Right lobe of liver (tissue), 6 donors: ENCODE measurements around the gene ATAT1. TPM values are rescaled to one million over a fixed set of nuclear protein-coding genes. Genes with fewer than 3 reads are reported as not detected.

ENCODE experiments used
- ATAC-seq, 4 donors: fragments of 200-7000 bp; cut with Tn5 transposase; one replicate each; pipeline ENCODE4 v1.9.1; 2020; ENCODE audit warnings: mild to moderate bottlenecking in 4 of 4, moderate library complexity in 4 of 4
- DNase-seq, 3 donors: peaks; one replicate each; pipeline ENCODE4 v3.0.0-alpha.2; 2020
- H3K27ac ChIP-seq, 3 donors: fragments of 200-600 bp; one replicate each; pipeline ENCODE4 v1.8.0; 2022
- H3K27me3 ChIP-seq, 2 donors: fragments of 200-600 bp; one replicate each; pipeline ENCODE4 v1.8.0; 2022
- H3K36me3 ChIP-seq, 4 donors: fragments of 200-600 bp; sonication (generic) in 1 of 4; one replicate each; pipeline versions ENCODE4 v1.5.1 to v1.8.0; 2017 to 2022; ENCODE audit warnings: control low read depth in 1 of 4
- H3K4me1 ChIP-seq, 4 donors: fragments of 200-600 bp; sonication (generic) in 1 of 4; one replicate each; pipeline versions ENCODE4 v1.5.1 to v1.8.0; 2017 to 2022; ENCODE audit warnings: control low read depth in 1 of 4
- H3K4me3 ChIP-seq, 3 donors: fragments of 200-600 bp; one replicate each; pipeline ENCODE4 v1.8.0; 2022
- H3K9me3 ChIP-seq, 4 donors: fragments of 200-600 bp; sonication (generic) in 1 of 4; one replicate each; pipeline versions ENCODE4 v1.5.1 to v1.8.0; 2017 to 2022; ENCODE audit warnings: control low read depth in 1 of 4
- POLR2A ChIP-seq: fragments of 450-650 bp; IDR thresholded peaks from one replicate; pipeline ENCODE4 v1.6.1; 2017; ENCODE audit warnings: antibody characterized with exemption, mild to moderate bottlenecking
- WGBS: methylation state at CpG from one replicate; pipeline ENCODE4 v1.1.6; 2018; ENCODE audit warnings: low coverage, low lambda C conversion rate; ENCODE audit not compliant: insufficient coverage; ENCODE audit errors: missing lambda C conversion rate; 5-methylcytosine and 5-hydroxymethylcytosine counted together
- intact Hi-C, 2 donors: fragments of 100-400 bp; cut with DNase I; formaldehyde crosslinking; loops; one replicate each; pipeline versions ENCODE4 v1.11.2 to v1.14.1; 2022
- total RNA-seq, 6 experiments: library from RNA; depleted of rRNA in 2 of 6; stranded (reverse); fragments of >200 nt in 2 of 6; fragmentation: NEBNext Ultra II Directional in 3 of 6; extraction: Animal tissue kit (Norgen Biotek cat#: 25700) in 3 of 6; gene quantifications; one replicate each; pipeline versions ENCODE4 v1.1.0 to v1.2.4, GENCODE V29; 2016 to 2023
- TF ChIP-seq, protein P1 (sequence below), 4 donors: fragments of 200-600 bp in 3 of 4; fragments of 450-650 bp in 1 of 4; IDR thresholded peaks; one replicate each; pipeline versions ENCODE4 v1.5.1 to v1.8.0; 2016 to 2022; ENCODE audit warnings: antibody characterized with exemption in 4 of 4, mild to moderate bottlenecking in 2 of 4
- donor health status: DM: no; HTN: yes; CAD: no.
- donor health status: DM: no; HTN: no; CAD: no.
- donor health status: DM: no; HTN: no; CAD: no.
- donor health status: DM: no; HTN: yes; CAD: no.
- donor health status: DM: no; HTN: yes; CAD: no.

The ATAT1 gene
- total RNA-seq, 6 experiments from 2014 or later = 2.4 to 6.6 (median 4.4) TPM

DNA sequence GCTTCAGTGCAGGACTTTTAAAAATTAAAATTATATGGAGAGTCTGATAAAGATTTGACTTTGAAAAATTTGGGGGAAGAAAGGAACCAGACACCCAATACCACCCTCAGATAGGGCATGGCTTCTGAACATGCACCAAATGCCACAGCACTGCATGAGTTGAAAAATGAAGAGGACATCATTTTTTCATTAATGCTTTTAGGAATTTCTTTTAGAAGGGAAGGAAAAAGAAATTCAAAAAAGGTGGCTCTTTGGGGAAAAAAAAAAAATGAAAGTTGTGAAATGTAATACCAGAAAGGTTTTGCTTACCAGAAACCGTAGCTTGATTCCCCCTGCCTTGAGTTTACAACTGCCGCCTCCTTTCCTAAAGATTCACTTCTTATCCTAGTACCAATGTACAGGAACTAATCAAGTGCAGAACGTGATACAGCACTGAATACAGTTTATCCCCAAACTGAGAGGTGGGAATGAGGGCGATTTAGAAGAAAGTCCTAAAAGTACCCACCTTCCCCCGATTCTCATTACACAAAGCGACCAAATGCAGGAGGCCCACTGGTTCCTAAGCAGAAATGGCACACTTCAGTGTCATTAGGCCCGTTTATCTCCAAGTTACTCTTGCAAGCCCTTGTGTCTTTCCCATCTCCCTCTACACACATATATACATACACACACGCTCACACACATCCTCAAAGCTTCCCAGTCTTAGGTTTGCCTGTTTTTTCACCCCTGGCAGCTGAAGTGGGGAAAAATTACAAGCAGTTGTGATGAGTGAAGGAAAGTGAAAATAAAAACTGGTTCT, 12.4 kb upstream of the ATAT1 start:
- ATAC-seq (no peak), DNase-seq (no peak)
- Histone ChIP-seq H3K36me3 (peaks cover 0 to 16% (median 9%) of the 10 kb centered on the region in 4 donors), H3K27me3 (no peaks in the 10 kb centered on the region), H3K27ac (peak overlapping the region; percentile 88 to 96 (median 92)), H3K4me1 (peaks cover 0 to 14% (median 6%) of the 10 kb centered on the region in 4 donors), H3K4me3 (peak overlapping the region; percentile 20 to 89 (median 88)), H3K9me3 (no peaks in the 10 kb centered on the region)
- intact Hi-C loops = no loop called here
- TF ChIP-seq, protein P1, sequence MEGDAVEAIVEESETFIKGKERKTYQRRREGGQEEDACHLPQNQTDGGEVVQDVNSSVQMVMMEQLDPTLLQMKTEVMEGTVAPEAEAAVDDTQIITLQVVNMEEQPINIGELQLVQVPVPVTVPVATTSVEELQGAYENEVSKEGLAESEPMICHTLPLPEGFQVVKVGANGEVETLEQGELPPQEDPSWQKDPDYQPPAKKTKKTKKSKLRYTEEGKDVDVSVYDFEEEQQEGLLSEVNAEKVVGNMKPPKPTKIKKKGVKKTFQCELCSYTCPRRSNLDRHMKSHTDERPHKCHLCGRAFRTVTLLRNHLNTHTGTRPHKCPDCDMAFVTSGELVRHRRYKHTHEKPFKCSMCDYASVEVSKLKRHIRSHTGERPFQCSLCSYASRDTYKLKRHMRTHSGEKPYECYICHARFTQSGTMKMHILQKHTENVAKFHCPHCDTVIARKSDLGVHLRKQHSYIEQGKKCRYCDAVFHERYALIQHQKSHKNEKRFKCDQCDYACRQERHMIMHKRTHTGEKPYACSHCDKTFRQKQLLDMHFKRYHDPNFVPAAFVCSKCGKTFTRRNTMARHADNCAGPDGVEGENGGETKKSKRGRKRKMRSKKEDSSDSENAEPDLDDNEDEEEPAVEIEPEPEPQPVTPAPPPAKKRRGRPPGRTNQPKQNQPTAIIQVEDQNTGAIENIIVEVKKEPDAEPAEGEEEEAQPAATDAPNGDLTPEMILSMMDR (IDR thresholded peaks at IDR 0.05) = no peak
- no peak for TF ChIP-seq POLR2A
- 27% methylated on average over 8 of the region's 8 CpGs for whole genome bisulfite sequencing

DNA sequence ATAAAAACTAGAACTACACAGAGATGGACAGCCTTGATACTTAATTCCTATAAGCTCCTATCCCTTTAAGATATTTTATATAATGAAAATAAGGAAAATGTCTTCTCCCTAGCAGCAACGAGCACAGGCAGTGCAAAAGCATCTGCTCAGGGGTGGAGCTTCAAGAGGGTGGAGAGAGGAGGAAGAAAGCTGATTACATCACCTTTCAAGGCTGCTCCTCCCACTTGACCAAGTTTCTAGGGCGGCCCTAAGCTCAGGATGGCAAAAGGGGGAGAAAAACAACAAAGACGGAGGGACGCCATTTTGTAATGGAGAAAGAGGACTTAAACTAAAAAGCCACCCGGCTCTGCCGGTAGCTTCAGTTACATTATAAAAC, 11.8 kb upstream of the ATAT1 start:
- peak overlapping the region; percentile 88 to 96 (median 92) for H3K27ac ChIP-seq
- peak overlapping the region; percentile 88 to 91 (median 89) for H3K4me3 ChIP-seq
- H3K4me1 ChIP-seq = peaks cover 0 to 14% (median 6%) of the 10 kb centered on the region in 4 donors
- TF ChIP-seq POLR2A = peak; percentile 62
- TF ChIP-seq, protein P1 (IDR thresholded peaks at IDR 0.05) = no peak
- H3K9me3 ChIP-seq = no peaks in the 10 kb centered on the region
- H3K27me3 ChIP-seq = no peaks in the 10 kb centered on the region
- DNase-seq = peak; percentile 60 to 78 (median 77)
- ATAC-seq = peak; percentile 61 to 75 (median 67)
- under 1% methylated on average over 6 of the region's 6 CpGs for WGBS
- intact Hi-C loops = no loop called here
- peaks cover 0 to 16% (median 10%) of the 10 kb centered on the region in 4 donors for H3K36me3 ChIP-seq

DNA sequence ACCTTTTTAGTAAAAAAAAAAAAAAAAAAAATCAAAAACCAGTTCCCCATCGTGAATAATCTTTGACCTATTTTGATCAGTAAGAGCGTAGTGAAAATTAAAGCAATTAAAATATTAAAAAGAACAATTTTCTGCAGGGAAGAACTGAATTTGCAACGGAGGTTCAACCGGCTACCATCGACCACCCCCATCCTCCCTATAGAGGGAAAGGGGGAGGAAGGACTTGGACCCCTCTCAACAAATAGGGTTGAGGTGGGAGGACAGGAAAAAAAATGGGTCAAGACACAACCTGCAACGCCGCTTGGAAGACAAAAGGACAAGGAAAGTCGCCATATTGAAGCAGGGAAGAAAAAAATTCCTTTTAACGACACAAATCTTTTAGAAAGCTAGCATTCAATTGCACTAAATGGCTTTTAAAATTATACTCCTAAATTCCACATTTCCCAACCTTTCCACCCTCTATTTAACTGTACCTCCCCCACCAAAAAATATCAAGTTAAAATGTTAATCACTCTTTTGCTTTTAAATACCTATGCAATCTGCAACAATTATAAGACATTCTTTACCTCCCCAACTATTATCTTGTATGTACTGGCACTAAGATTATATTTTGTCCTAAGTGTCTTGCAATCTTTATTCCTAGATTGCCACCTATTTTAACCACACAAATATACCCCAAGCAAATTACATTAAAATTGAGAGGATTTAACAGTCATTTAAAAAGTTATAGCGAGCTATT, 11.3 kb upstream of the ATAT1 start:
- ATAC-seq (peak in 2 of 4 donors; percentile 4), DNase-seq (no peak)
- Histone ChIP-seq H3K9me3 (no peaks in the 10 kb centered on the region), H3K4me3 (peak overlapping the region; percentile 88 to 91 (median 89)), H3K27me3 (no peaks in the 10 kb centered on the region), H3K27ac (peak overlapping the region; percentile 88 to 96 (median 92)), H3K36me3 (peaks cover 0 to 21% (median 13%) of the 10 kb centered on the region in 4 donors), H3K4me1 (peaks cover 0 to 14% (median 6%) of the 10 kb centered on the region in 4 donors)
- intact Hi-C loops = no loop called here
- TF ChIP-seq, protein P1 (IDR thresholded peaks at IDR 0.05) = no peak
- TF ChIP-seq POLR2A = no peak
- 0% methylated on average over 10 of the region's 10 CpGs for WGBS

DNA sequence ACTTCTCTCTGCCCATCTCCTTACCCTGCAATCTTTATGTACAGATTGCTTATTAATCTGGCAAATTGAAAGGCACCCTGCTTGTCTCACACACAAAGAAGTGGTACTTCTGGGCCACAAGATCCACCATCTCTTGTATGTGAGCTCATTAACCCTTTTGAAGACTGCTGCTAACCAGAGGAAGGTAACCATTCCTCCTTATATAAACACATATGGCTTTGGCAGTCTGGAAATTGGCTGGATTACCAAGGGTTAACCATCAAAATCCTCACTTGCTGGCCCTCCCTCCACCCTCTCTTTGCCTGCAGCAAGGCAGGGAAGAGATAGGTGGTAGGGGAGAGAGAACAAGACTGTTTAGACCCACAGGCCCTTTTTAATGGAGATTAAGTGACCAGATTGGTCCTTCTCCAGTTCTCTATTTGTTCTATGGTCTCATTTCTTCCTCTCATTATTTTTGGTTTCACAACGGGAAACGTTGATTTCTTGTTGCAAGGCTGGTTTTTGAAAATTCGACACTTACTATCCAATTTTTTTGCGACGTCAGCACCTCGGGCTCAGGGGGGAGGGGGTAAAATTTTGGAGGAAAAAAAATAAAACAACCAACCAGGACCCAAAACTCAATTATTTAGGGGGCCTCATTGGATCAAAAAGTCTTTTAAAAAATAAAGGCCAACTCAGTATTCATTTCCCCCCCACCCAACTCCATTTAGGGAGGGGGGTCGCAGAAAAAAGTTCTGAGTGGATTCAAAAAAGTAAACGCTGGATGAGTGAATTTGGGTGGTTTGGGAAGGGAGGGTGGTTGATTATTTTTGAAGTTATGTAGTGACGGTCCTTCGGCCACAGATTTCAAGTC, 10.5 kb upstream of the ATAT1 start:
- intact Hi-C loops = no loop called here
- Histone ChIP-seq H3K36me3 (peaks cover 0 to 29% (median 16%) of the 10 kb centered on the region in 4 donors), H3K27me3 (no peaks in the 10 kb centered on the region), H3K4me3 (peak overlapping the region; percentile 88 to 91 (median 89)), H3K27ac (peak overlapping the region; percentile 88 to 96 (median 92)), H3K9me3 (no peaks in the 10 kb centered on the region), H3K4me1 (peaks cover 0 to 14% (median 6%) of the 10 kb centered on the region in 4 donors)
- WGBS = 0% methylated on average over 10 of the region's 10 CpGs
- DNase-seq (no peak), ATAC-seq (no peak)
- TF ChIP-seq, protein P1 (IDR thresholded peaks at IDR 0.05) = no peak
- no peak for TF ChIP-seq POLR2A
